Heart right ventricle (tissue), 16 donors: ENCODE data around the gene GEMIN4. TPM values are rescaled to one million over a fixed set of nuclear protein-coding genes. Genes with fewer than 3 reads are reported as not detected.

Source experiments
- ATAC-seq, 8 donors: fragments of 200-7000 bp; cut with Tn5 transposase; one replicate each; pipeline ENCODE4 v1.9.1; 2020; ENCODE audit warnings: mild to moderate bottlenecking in 8 of 8, moderate library complexity in 8 of 8, moderate number of reproducible peaks in 1 of 8
- DNase-seq, 2 donors: peaks; one replicate each; pipeline ENCODE4 v3.0.0-alpha.2; 2020
- H3K27ac ChIP-seq, 10 donors: fragments of 200-600 bp; sonication (generic) in 2 of 10; one replicate each; pipeline versions ENCODE4 v1.5.0 to v1.8.0; 2020 to 2022; ENCODE audit warnings: mild to moderate bottlenecking in 3 of 10
- H3K27me3 ChIP-seq, 7 donors: fragments of 200-600 bp; one replicate each; pipeline ENCODE4 v1.8.0; 2021 to 2022; ENCODE audit warnings: mild to moderate bottlenecking in 2 of 7
- H3K36me3 ChIP-seq, 9 donors: fragments of 200-600 bp; sonication (generic) in 1 of 9; one replicate each; pipeline versions ENCODE4 v1.5.0 to v1.8.0; 2020 to 2022; ENCODE audit warnings: mild to moderate bottlenecking in 2 of 9
- H3K4me1 ChIP-seq, 9 donors: fragments of 200-600 bp; sonication (generic) in 1 of 9; one replicate each; pipeline versions ENCODE4 v1.5.0 to v1.8.0; 2020 to 2022; ENCODE audit warnings: mild to moderate bottlenecking in 4 of 9
- H3K4me3 ChIP-seq, 10 donors: fragments of 200-600 bp; sonication (generic) in 2 of 10; one replicate each; pipeline versions ENCODE4 v1.5.0 to v1.8.0; 2020 to 2022; ENCODE audit warnings: mild to moderate bottlenecking in 7 of 10, moderate library complexity in 2 of 10
- H3K9me3 ChIP-seq, 11 donors: fragments of 200-600 bp in 10 of 11; sonication (generic) in 2 of 11; one replicate each; pipeline versions ENCODE4 v1.5.0 to v1.8.0; 2013 to 2022; ENCODE audit warnings: mild to moderate bottlenecking in 2 of 11, control low read depth in 1 of 11, moderate library complexity in 1 of 11
- CTCF ChIP-seq, 9 donors: fragments of 200-600 bp; sonication (generic) in 2 of 9; IDR thresholded peaks; one replicate each; pipeline versions ENCODE4 v1.5.0 to v1.8.0; 2021 to 2022; ENCODE audit warnings: antibody characterized with exemption in 9 of 9, mild to moderate bottlenecking in 5 of 9, moderate library complexity in 1 of 9
- WGBS, 2 donors: extraction: QIAGEN DNeasy Blood & Tissue Kit; methylation state at CpG; one replicate each; pipeline ENCODE4 v1.1.7; 2013; ENCODE audit warnings: inconsistent platforms in 1 of 2; 5-methylcytosine and 5-hydroxymethylcytosine counted together
- intact Hi-C, 10 donors: fragments of 100-400 bp; cut with DNase I; formaldehyde crosslinking; loops; one replicate each; pipeline versions ENCODE4 v1.11.1 to v1.14.2; 2022
- polyA plus RNA-seq, 2 donors: library from polyadenylated mRNA; stranded (reverse); fragments of 200-250 nt; gene quantifications; one replicate each; pipeline ENCODE4 v1.2.3, GENCODE V29; 2013
- total RNA-seq, 10 donors: library from RNA; stranded (reverse); fragmentation: NEBNext Ultra II Directional in 3 of 10; extraction: Animal tissue kit (Norgen Biotek cat#: 25700) in 3 of 10; gene quantifications; one replicate each; pipeline versions ENCODE4 v1.2.1 to v1.2.4, GENCODE V29; 2021 to 2023
- donor health status: Arrhythmogenic right ventricular cardiomyopathy.
- donor health status: ischemic (EF 13 %, LVEDD 7.1; RV severe dilation, severe dysfunction).
- donor health status: healthy with polysubstance abuse.
- donor health status: DM: no; HTN: yes; CAD: no.
- donor health status: DM: no; HTN: no; CAD: no.
- donor health status: ischemic (EF 25% LVEDD 6.9; RV normal size, moderate dysfunction).
- donor health status: ischemic (EF 25% LVEDD 5.7; RV mildly dilated, moderate dysfunction).
- donor health status: healthy.
- donor health status: DM: yes; HTN: yes; CAD: no.
- donor health status: Ischemic cardiomyopathy.
- donor health status: ischemic (EF 35%, LVEDD 5.7; RV mildly dilated, moderate dysfunction).
- donor health status: nonischemic (EF 11% LVEDD 7.7; RV severe dilation, severe dysfunction).
- donor health status: DM: yes; HTN: yes; CAD: no.
- donor health status: PGD.
- donor health status: ischemic (EF 29% LVEDD 5.4; RV normal size, mild dysfunction).
- donor health status: nonischemic (EF 23%, LVEDD 6.1; RV moderate dilation, normal function).

GEMIN4 gene
- total and polyA plus RNA-seq, 12 donors, result 4.8 to 14.9 (median 11.2) TPM

GRCh38 chr17:696369-696768, 55.7 kb downstream of the GEMIN4 start:
- intact Hi-C loops, result loop anchor here in 8 of 10 donors (5.0 to 10.0 kb wide), 3 partner anchors 142 to 554 kb away; a partner anchor contains a TSS
- H3K36me3 ChIP-seq, result peaks cover 0 to 80% (median 28%) of the 10 kb centered on the region in 9 donors
- no peak for ATAC-seq

More at GRCh38 chr17:696369-696768, 55.7 kb downstream of the GEMIN4 start:
- Histone ChIP-seq H3K4me3 (no peak overlapping the region), H3K9me3 (no peaks in the 10 kb centered on the region), H3K4me1 (peaks cover 0 to 21% (median 4%) of the 10 kb centered on the region in 9 donors), H3K27me3 (no peaks in the 10 kb centered on the region), H3K27ac (no peak overlapping the region)
- DNase-seq, result no peak
- 65 to 81% methylated on average over 2 of the region's 2 CpGs for WGBS, 2 donors
- no peak for TF ChIP-seq CTCF (IDR thresholded peaks at IDR 0.05)

Other genes starting within 250 kb of the GEMIN4 start
- 10 to 100 TPM; 26.8 to 51.4 (median 41.3) TPM for gene VPS53, start 37.4 kb downstream of the GEMIN4 start, total RNA-seq
- gene VPS53, start 37.4 kb downstream of the GEMIN4 start, polyA plus RNA-seq, result 10 to 100 TPM in 1 of 2 donors, 1 to 10 TPM in 1; 5.6 to 11.0 TPM
- gene TLCD3A, start 19.7 kb downstream of the GEMIN4 start, total RNA-seq, result 1 to 10 TPM; 1.3 to 4.5 (median 2.6) TPM
- gene TLCD3A, start 19.7 kb downstream of the GEMIN4 start, polyA plus RNA-seq, result 1 to 10 TPM; 1.1 to 3.0 TPM
- 10 to 100 TPM; 23.7 to 47.5 (median 28.2) TPM for gene GLOD4, start 30.0 kb upstream of the GEMIN4 start, total RNA-seq
- 10 to 100 TPM; 16.5 to 19.2 TPM for gene GLOD4, start 30.0 kb upstream of the GEMIN4 start, polyA plus RNA-seq
- 10 to 100 TPM; 16.0 to 23.7 (median 20.5) TPM for gene MRM3, start 30.1 kb upstream of the GEMIN4 start, total RNA-seq
- gene MRM3, start 30.1 kb upstream of the GEMIN4 start, polyA plus RNA-seq, result 10 to 100 TPM; 11.6 to 20.8 TPM
- gene NXN, start 227.5 kb upstream of the GEMIN4 start, total RNA-seq, result 10 to 100 TPM; 11.6 to 24.4 (median 15.9) TPM
- 10 to 100 TPM in 1 of 2 donors, 1 to 10 TPM in 1; 9.9 to 20.8 TPM for gene NXN, start 227.5 kb upstream of the GEMIN4 start, polyA plus RNA-seq
- gene TIMM22, start 244.9 kb upstream of the GEMIN4 start, total RNA-seq, result 10 to 100 TPM; 15.0 to 19.8 (median 18.5) TPM
- gene TIMM22, start 244.9 kb upstream of the GEMIN4 start, polyA plus RNA-seq, result 10 to 100 TPM; 12.5 to 14.8 TPM